HUES6 (cell line): ENCODE data around the gene QPRT.
"Not testable (repeated sequence)": the region's sequence is repeated elsewhere in the genome, so short reads cannot be mapped to it uniquely, and the experiment has no call there.

Experiments used
- H3K27ac ChIP-seq: 2 replicates; pipeline ENCODE4 v1.7.0; 2013; ENCODE audit warnings: low read depth, mild to moderate bottlenecking, low read length, inconsistent platforms
- H3K27me3 ChIP-seq: 2 replicates; pipeline ENCODE4 v1.6.1; 2013; ENCODE audit warnings: low read length; ENCODE audit not compliant: control insufficient read depth, insufficient read depth
- H3K36me3 ChIP-seq: 2 replicates; pipeline ENCODE4 v1.6.1; 2013; ENCODE audit warnings: low read length; ENCODE audit not compliant: control insufficient read depth, insufficient read depth
- H3K4me1 ChIP-seq: 2 replicates; pipeline ENCODE4 v1.6.1; 2013; ENCODE audit warnings: low read length; ENCODE audit not compliant: control insufficient read depth, insufficient read depth
- H3K4me3 ChIP-seq: 2 replicates; pipeline ENCODE4 v1.5.1; 2013; ENCODE audit warnings: low read depth, low read length
- H3K9ac ChIP-seq: one replicate; pipeline ENCODE4 v1.6.1; 2013; ENCODE audit warnings: mild to moderate bottlenecking, low read length
- H3K9me3 ChIP-seq: 2 replicates; pipeline ENCODE4 v1.6.1; 2013; ENCODE audit warnings: low read depth, low read length; ENCODE audit not compliant: control insufficient read depth, insufficient read depth

Gene QPRT

DNA sequence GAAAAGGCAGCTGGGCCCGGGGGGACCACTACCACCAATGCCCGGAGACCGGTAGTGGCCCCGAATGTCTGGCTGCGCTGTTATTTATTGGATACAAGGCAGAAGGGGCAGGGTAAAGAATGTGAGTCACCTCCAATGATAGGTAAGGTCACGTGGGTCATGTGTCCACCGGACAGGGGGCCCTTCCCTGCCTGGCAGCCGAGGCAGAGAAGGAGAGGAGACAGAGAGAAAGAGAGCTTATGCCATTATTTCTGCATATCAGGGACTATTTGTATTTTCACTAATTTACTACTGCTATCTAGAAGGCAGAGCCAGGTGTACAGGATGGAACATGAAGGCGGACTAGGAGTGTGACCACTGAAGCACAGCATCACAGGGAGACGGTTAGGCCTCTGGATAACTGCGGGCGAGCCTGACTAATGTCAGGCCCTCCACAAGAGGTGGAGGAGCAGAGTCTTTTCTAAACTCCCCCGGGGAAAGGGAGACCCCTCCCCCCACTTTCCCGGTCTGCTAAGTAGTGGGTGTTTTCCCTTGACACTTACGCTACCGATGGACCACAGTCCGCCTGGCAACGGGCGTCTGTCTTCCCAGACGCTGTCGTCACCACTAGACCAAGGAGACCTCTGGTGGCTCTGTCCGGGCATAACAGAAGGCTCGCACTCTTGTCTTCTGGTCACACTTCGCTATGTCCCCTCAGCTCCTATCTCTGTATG is 42.3 kb downstream of the QPRT start:
- not testable (repeated sequence) for H3K27me3 ChIP-seq, H3K9ac ChIP-seq, H3K4me3 ChIP-seq, H3K9me3 ChIP-seq, H3K27ac ChIP-seq
- Histone ChIP-seq H3K4me1 (peaks cover 10% of the 10 kb centered on the region; the same call in 1 of the 2 replicates), H3K36me3 (peaks cover 29% of the 10 kb centered on the region)

- Histone ChIP-seq H3K36me3 (peaks cover 47% of the 10 kb centered on the region), H3K4me3 (no peak overlapping the region), H3K27me3 (no peaks in the 10 kb centered on the region), H3K27ac (no peak overlapping the region), H3K9me3 (no peaks in the 10 kb centered on the region), H3K4me1 (no peaks in the 10 kb centered on the region; the same call in 1 of the 2 replicates), H3K9ac (no peak overlapping the region)
Measured at GRCh38 chr16:29726845-29727377, 47.9 kb downstream of the QPRT start.

- Histone ChIP-seq H3K27ac (no peak overlapping the region), H3K9ac (no peak overlapping the region), H3K36me3 (peaks cover 52% of the 10 kb centered on the region), H3K4me3 (no peak overlapping the region), H3K27me3 (no peaks in the 10 kb centered on the region), H3K9me3 (no peaks in the 10 kb centered on the region), H3K4me1 (no peaks in the 10 kb centered on the region; the same call in 1 of the 2 replicates)
Measured at GRCh38 chr16:29727452-29727851, 48.5 kb downstream of the QPRT start.

GRCh38 chr16:29729116-29729521 is 50.1 kb downstream of the QPRT start:
- H3K27ac ChIP-seq: no peak overlapping the region
- H3K4me1 ChIP-seq: no peaks in the 10 kb centered on the region; the same call in 1 of the 2 replicates
- no peak overlapping the region for H3K4me3 ChIP-seq
- H3K9me3 ChIP-seq: no peaks in the 10 kb centered on the region
- H3K36me3 ChIP-seq: peaks cover 57% of the 10 kb centered on the region
- H3K27me3 ChIP-seq: no peaks in the 10 kb centered on the region
- H3K9ac ChIP-seq: no peak overlapping the region

GRCh38 chr16:29730649-29731048 is 51.7 kb downstream of the QPRT start:
- no peak overlapping the region for H3K27ac ChIP-seq
- H3K9ac ChIP-seq: no peak overlapping the region
- H3K9me3 ChIP-seq: no peaks in the 10 kb centered on the region
- no peaks in the 10 kb centered on the region for H3K27me3 ChIP-seq
- no peak overlapping the region for H3K4me3 ChIP-seq
- no peaks in the 10 kb centered on the region; the same call in 1 of the 2 replicates for H3K4me1 ChIP-seq
- peaks cover 65% of the 10 kb centered on the region for H3K36me3 ChIP-seq

DNA sequence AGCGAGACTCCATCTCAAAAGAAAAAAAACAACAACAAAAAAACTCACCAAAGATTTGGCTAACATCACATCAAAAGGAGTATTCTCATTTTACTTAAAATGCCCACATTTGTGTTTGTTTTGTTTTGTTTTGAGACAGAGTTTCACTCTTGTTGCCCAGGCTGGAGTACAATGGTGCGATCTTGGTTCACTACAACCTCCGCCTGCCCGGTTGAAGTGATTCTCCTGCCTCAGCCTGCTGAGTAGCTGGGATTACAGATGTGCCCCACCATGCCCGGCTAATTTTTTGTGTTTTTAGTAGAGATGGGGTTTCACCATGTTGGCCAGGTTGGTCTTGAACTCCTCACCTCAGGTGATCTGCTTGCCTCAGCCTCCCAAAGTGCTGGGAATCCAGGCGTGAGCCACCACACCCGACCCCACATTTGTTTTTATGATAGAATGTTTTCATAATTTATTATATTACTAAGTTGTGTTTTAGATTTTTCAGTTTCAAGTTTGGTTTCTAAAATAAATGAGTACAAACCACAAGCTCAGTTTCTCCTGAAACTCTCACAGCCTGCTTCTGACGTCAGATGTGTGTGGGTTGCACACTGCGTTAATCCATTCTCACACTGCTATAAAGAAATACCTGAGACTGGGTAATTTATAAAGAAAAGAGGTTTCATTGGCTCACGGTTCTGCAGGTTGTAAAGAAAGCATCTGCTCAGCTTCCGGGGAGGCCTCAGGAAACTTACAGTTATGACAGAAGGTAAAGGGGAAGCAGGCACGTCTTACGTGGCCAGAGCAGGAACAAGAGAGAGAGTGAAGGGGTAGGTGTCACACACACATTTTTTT is 53.0 kb downstream of the QPRT start:
- not testable (repeated sequence) for H3K27me3 ChIP-seq, H3K27ac ChIP-seq, H3K4me3 ChIP-seq, H3K4me1 ChIP-seq, H3K9me3 ChIP-seq, H3K9ac ChIP-seq
- peaks cover 68% of the 10 kb centered on the region for H3K36me3 ChIP-seq

DNA sequence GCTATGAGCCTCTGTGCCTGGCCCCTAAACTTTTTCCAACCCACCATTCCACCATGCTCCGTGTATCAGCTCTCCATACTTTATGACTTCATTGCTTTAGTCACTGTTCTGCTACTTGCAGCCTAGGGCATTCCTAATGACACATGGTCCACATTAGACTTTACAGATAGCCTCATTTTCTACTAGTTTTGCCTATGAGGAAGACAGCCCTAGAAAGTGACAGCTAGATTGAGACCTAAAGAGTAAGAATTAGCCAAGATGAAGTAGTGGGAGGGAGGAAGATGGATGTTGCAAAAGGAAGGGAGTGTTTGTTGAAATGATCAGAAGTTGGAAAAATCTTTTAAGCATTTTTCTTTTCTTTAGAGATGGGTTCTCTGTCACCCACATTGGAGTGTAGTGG is 55.8 kb downstream of the QPRT start:
- Histone ChIP-seq H3K27me3 (no peaks in the 10 kb centered on the region), H3K27ac (no peak overlapping the region), H3K4me3 (no peak overlapping the region), H3K9ac (no peak overlapping the region), H3K36me3 (peaks cover 70% of the 10 kb centered on the region), H3K4me1 (no peaks in the 10 kb centered on the region), H3K9me3 (no peaks in the 10 kb centered on the region)

DNA sequence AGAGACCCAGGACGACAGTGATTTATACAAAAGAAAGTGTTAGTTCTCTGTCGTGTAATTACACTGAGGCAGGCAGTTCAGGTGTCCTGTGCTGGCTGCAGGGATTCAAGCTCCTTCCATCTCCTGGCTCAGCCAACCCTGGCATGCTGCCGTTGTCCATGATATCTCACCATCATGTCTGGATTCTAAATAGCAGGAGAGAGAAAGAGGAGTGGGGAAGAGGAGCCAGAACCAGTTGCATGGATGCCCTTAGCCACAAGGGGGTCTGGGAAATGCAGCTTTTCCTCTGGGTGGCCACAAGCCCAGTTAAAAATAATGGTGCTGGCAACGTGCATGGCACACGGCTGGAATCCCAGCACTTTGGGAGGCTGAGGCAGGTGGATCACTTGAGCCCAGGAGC is 57.1 kb downstream of the QPRT start:
- Histone ChIP-seq H3K9me3 (no peaks in the 10 kb centered on the region), H3K27me3 (no peaks in the 10 kb centered on the region), H3K4me1 (no peaks in the 10 kb centered on the region), H3K36me3 (peaks cover 63% of the 10 kb centered on the region), H3K9ac (no peak overlapping the region), H3K27ac (no peak overlapping the region), H3K4me3 (no peak overlapping the region)

DNA sequence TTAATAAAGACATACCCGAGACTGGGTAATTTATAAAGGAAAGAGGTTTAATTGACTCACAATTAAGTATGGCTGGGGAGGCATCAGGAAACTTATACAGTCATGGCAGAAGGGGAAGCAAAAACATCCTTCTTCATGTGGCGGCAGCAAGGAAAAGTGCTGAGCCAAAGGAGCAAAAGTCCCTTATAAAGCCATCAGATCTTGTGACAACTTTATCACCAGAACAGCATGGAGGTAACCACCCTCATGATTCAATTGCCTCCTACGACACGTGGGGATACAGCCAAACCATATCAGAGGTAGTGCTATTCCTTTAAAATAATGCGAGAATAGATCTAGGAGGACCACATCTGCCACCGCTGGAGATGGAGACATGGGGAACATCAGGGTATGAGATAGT is 57.8 kb downstream of the QPRT start:
- no peak overlapping the region for H3K4me3 ChIP-seq
- no peak overlapping the region for H3K9ac ChIP-seq
- peaks cover 61% of the 10 kb centered on the region for H3K36me3 ChIP-seq
- H3K27me3 ChIP-seq: no peaks in the 10 kb centered on the region
- H3K4me1 ChIP-seq: no peaks in the 10 kb centered on the region
- H3K27ac ChIP-seq: no peak overlapping the region
- H3K9me3 ChIP-seq: no peaks in the 10 kb centered on the region

DNA sequence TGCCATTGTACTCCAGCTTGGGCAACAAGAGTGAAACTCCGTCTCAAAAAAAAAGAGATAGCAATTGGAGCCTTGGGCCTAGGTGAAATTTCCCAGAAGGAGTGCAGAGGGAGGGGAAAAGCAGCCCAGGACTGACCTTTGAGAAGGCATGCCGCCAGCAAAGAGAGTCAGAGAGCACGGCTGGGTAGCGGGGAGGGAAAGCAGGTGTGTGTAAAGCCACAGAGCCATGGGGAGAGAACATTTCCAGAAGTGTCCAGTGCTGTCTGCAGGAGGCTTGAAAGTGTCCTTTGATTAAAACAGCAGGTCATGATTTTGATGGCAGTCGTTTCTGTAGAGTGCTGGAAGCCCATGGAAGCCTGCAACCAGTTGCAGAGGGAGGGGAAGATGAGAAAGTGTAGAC is 58.7 kb downstream of the QPRT start:
- Histone ChIP-seq H3K9me3 (no peaks in the 10 kb centered on the region), H3K9ac (no peak overlapping the region), H3K4me3 (no peak overlapping the region), H3K27me3 (no peaks in the 10 kb centered on the region), H3K4me1 (no peaks in the 10 kb centered on the region), H3K27ac (no peak overlapping the region), H3K36me3 (peaks cover 54% of the 10 kb centered on the region)

DNA sequence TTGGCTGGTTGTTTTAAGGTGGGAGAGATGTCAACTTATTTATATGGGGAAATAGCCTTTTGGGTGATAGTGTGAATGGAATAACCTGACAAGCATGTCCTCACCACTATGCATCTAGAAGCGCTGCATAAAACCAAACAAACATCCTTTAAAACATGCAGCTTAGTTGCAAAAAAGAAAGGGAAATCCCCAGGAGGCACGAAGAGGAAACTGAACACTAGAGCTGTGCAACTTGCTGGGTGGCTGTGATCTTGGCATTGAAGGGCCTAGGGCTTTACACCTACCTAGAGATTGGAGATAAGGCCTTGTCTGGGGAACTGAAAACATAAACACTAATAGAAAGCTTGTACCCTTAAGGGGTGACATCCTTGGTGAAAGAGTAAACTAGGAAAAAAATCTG is 59.5 kb downstream of the QPRT start:
- H3K4me3 ChIP-seq: no peak overlapping the region
- H3K9ac ChIP-seq: no peak overlapping the region
- H3K27ac ChIP-seq: no peak overlapping the region
- peaks cover 47% of the 10 kb centered on the region for H3K36me3 ChIP-seq
- H3K27me3 ChIP-seq: no peaks in the 10 kb centered on the region
- H3K9me3 ChIP-seq: no peaks in the 10 kb centered on the region
- H3K4me1 ChIP-seq: no peaks in the 10 kb centered on the region
